ENCODE data around the gene ABCG4. TPM values are rescaled to one million over a fixed set of nuclear protein-coding genes. Genes with fewer than 3 reads are reported as not detected.
A peak's percentile ranks its signal among the peaks of the same experiment; 100 is the strongest.

ABCG4 gene
- total and polyA plus RNA-seq, 12 donors, result 0.08 to 1.1 (median 0.29) TPM; not detected in 1

DNA sequence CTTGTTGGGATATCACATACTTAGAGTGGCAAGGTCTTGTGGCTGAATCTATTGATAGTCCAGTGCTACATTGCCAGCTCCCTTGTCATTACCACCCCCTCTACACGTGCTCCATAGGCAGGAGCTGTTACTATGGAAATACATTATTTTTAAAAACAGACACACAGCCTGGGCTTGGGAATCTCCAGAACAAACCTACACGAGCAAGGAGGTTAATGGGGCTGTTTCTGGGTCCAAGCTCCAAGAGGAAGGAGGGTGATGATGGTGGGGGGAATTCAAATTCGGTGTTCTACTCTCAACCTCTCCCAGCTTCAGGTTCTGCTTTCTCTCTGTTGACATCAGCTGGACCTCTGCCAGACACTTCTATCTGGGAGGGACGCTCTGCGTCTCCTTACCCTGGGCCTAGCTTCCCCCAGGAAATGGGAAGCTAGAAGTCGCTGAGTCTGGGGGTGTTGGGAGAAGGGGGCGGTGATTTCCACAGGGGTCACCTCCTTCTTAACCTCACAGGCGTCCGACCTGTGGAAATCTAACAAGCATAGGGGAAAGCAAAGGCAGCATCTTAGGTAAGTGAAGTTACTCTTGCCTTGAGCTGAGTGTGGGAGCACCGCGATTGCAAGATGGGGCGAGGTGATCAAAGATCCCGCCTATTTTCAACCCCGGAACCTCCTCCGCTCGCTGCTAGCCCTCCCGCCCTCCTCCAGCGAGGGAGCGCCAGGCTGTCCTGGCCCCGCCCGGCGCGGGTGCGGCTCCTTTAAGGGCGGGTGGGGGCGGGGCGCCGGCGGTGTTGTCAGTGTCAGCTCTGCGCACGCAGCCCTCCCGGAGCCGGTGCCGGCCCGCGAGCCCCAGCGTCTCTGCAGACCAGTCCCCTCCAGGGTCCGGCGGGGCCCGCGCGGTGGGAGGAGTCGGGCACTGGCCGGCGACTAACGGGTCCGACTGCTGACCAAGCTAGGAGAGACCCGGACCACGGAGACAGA lies 42.0 kb upstream of the ABCG4 start, which contains the start of gene C2CD2L:
C2CD2L (plus strand) TSS at position 781 of the 974 bp plus-strand sequence. CDS start 398 bp downstream, outside the sequence.
- no peaks in the 10 kb centered on the region for H3K9me3 ChIP-seq (replicated peaks in 1 of 3)
- DNase-seq, result peak; percentile 85 to 95 (median 88)
- intact Hi-C loops (cut with DNase I), result no loop called here

DNA sequence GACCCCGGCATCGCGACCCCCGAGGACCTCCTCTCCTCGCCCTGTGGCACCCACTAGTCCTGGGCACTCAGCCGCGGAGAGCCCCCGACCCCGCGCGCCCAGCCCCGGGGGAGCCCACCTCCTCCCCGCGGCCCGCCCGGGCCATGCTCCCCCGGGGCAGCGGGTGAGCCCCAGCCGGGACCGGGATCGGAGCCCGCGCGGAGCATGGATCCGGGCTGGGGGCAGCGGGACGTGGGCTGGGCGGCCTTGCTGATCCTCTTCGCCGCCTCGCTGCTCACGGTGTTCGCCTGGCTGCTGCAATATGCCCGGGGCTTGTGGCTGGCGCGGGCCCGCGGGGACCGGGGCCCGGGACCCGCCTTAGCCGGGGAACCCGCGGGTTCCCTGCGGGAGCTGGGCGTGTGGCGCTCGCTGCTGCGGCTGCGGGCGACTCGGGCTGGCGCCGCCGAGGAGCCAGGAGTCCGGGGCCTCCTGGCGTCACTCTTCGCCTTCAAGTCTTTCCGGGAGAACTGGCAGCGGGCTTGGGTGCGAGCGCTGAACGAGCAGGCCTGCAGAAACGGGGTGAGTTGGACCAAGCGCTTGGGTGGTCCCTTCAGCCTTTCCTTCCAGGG lies 41.2 kb upstream of the ABCG4 start:
- peaks cover 20 to 34% of the 10 kb centered on the region in 2 donors for H3K4me1 ChIP-seq (replicated peaks in 1 of 2)
- WGBS, 4 donors, result 0 to 1% (median 0%) methylated on average over 5 to 65 of the region's 65 CpGs
- H3K4me3 ChIP-seq, result peak overlapping the region; percentile 21 to 95 (median 68)
- TF ChIP-seq, protein P1, sequence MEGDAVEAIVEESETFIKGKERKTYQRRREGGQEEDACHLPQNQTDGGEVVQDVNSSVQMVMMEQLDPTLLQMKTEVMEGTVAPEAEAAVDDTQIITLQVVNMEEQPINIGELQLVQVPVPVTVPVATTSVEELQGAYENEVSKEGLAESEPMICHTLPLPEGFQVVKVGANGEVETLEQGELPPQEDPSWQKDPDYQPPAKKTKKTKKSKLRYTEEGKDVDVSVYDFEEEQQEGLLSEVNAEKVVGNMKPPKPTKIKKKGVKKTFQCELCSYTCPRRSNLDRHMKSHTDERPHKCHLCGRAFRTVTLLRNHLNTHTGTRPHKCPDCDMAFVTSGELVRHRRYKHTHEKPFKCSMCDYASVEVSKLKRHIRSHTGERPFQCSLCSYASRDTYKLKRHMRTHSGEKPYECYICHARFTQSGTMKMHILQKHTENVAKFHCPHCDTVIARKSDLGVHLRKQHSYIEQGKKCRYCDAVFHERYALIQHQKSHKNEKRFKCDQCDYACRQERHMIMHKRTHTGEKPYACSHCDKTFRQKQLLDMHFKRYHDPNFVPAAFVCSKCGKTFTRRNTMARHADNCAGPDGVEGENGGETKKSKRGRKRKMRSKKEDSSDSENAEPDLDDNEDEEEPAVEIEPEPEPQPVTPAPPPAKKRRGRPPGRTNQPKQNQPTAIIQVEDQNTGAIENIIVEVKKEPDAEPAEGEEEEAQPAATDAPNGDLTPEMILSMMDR (IDR thresholded peaks at IDR 0.05), result no peak
- no peak for TF ChIP-seq POLR2A (IDR thresholded peaks at IDR 0.05)
- H3K9me3 ChIP-seq (replicated peaks in 1 of 3), result no peaks in the 10 kb centered on the region
- no peaks in the 10 kb centered on the region for H3K27me3 ChIP-seq
- peak in 1 of 7 donors; percentile 19 for DNase-seq
- H3K27ac ChIP-seq, result peak overlapping the region in 4 of 5 donors; percentile 33 to 71 (median 60)
- H3K36me3 ChIP-seq (replicated peaks in 1 of 2), result peaks cover 0 to 21% of the 10 kb centered on the region in 2 donors
- intact Hi-C loops (cut with DNase I), result no loop called here

More for the DNA sequence above, 42.0 kb upstream of the ABCG4 start, which contains the start of gene C2CD2L:
- H3K27ac ChIP-seq, result peak within 1 kb of the TSS in 4 of 5 donors; percentile 33 to 71 (median 62)
- 1 to 5% (median 2%) methylated on average over 9 to 49 of the region's 49 CpGs for WGBS, 4 donors
- H3K27me3 ChIP-seq, result no peaks in the 10 kb centered on the region
- peak within 1 kb of the TSS; percentile 21 to 95 (median 68) for H3K4me3 ChIP-seq
- H3K36me3 ChIP-seq (replicated peaks in 1 of 2), result peaks cover 0 to 13% of the 10 kb centered on the region in 2 donors
- TF ChIP-seq, protein P1 (IDR thresholded peaks at IDR 0.05), result no peak
- peak; percentile 49 to 50 for TF ChIP-seq POLR2A (IDR thresholded peaks at IDR 0.05)
- peaks cover 24 to 36% of the 10 kb centered on the region in 2 donors for H3K4me1 ChIP-seq (replicated peaks in 1 of 2)

DNA sequence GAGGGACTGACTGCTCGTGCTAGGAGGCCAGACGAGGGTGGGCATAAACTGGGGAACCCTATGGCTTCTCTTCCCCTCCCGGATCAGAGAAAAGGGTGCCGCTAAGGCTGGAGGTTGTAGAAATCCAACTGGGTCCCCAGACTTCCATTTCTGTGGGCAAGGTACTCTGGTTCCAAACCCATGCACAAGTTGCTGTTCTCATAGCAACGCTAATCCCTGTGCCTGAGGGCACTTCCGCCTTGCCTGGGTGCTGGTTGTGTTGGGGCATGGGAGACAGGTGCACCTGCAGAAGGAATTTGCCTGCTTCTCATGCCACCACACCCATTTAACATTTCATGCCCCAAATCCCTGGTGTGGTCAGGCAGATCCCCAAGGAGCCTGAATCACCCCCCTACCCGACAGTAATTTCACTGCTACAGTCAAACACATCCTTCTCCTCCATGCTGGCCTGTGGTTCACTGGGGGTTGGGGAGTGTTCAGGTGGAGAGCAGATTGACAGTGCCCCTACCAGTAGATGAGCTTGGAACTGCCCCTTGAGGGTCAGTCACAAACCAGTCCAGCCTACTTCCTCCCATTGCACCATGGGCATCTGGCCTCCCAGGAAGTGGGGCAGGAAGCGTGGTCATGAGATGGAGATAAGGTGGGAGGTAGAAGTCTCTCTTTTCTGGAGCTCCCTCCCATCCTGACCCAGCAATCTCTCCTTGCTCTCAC lies 40.6 kb upstream of the ABCG4 start:
- Histone ChIP-seq H3K4me1 (replicated peaks in 1 of 2) (peaks cover 14 to 27% of the 10 kb centered on the region in 2 donors), H3K27me3 (no peaks in the 10 kb centered on the region), H3K4me3 (peak overlapping the region; percentile 21 to 95 (median 68)), H3K36me3 (replicated peaks in 1 of 2) (peaks cover 0 to 26% of the 10 kb centered on the region in 2 donors), H3K27ac (peak overlapping the region in 2 of 5 donors; percentile 55 to 71), H3K9me3 (replicated peaks in 1 of 3) (no peaks in the 10 kb centered on the region)
- no peak for TF ChIP-seq POLR2A (IDR thresholded peaks at IDR 0.05)
- TF ChIP-seq, protein P1 (IDR thresholded peaks at IDR 0.05), result no peak
- peak in 1 of 7 donors; percentile 13 for DNase-seq
- intact Hi-C loops (cut with DNase I), result no loop called here
- WGBS, 4 donors, result 23 to 41% (median 29%) methylated on average over 5 to 8 of the region's 8 CpGs

All from adrenal gland (tissue), 12 donors.